Effector memory CD8-positive, alpha-beta T cell (primary cell): Measurements from ENCODE around the gene ACTL7B.
"Not testable (repeated sequence)": the region's sequence is repeated elsewhere in the genome, so short reads cannot be mapped to it uniquely, and the experiment has no call there.

ENCODE experiments used
- ATAC-seq: fragments of 150-1000 bp; cut with Tn5 transposase; replicated peaks from 2 replicates; pipeline ENCODE4 v1.10.0; 2021; ENCODE audit warnings: mild to moderate bottlenecking, moderate library complexity
- DNase-seq, 3 experiments: peaks; one replicate each; pipeline ENCODE4 v3.0.0; 2021
- H3K27ac Mint-ChIP-seq, 2 donors: one replicate each; pipeline ENCODE4 v1.8.0; 2022; ENCODE audit warnings: mild to moderate bottlenecking in 2 of 2, mixed read lengths in 2 of 2, moderate library complexity in 2 of 2
- H3K27me3 Mint-ChIP-seq, 2 donors: one replicate each; pipeline ENCODE4 v1.8.0; 2022; ENCODE audit warnings: mixed read lengths in 2 of 2
- H3K36me3 Mint-ChIP-seq: one replicate; pipeline ENCODE4 v1.8.0; 2022; ENCODE audit warnings: mild to moderate bottlenecking, moderate library complexity, mixed read lengths; ENCODE audit not compliant: insufficient read depth
- H3K4me1 Mint-ChIP-seq, 2 donors: one replicate each; pipeline ENCODE4 v1.8.0; 2022; ENCODE audit warnings: low read depth in 2 of 2, mixed read lengths in 2 of 2
- H3K4me3 Mint-ChIP-seq, 2 donors: one replicate each; pipeline ENCODE4 v1.8.0; 2022; ENCODE audit warnings: mild to moderate bottlenecking in 2 of 2, mixed read lengths in 2 of 2, moderate library complexity in 2 of 2
- H3K9me3 Mint-ChIP-seq, 2 donors: one replicate each; pipeline ENCODE4 v1.8.0; 2022; ENCODE audit warnings: mixed read lengths in 2 of 2
- total RNA-seq, 9 experiments: gene quantifications; one replicate each; lab custom pipeline; 2026; lab: John Stamatoyannopoulos, UW

Gene ACTL7B, protein sequence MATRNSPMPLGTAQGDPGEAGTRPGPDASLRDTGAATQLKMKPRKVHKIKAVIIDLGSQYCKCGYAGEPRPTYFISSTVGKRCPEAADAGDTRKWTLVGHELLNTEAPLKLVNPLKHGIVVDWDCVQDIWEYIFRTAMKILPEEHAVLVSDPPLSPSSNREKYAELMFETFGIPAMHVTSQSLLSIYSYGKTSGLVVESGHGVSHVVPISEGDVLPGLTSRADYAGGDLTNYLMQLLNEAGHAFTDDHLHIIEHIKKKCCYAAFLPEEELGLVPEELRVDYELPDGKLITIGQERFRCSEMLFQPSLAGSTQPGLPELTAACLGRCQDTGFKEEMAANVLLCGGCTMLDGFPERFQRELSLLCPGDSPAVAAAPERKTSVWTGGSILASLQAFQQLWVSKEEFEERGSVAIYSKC
- total RNA-seq = 0 to 0.58 (median 0.06) reads per million in 9 experiments

DNA sequence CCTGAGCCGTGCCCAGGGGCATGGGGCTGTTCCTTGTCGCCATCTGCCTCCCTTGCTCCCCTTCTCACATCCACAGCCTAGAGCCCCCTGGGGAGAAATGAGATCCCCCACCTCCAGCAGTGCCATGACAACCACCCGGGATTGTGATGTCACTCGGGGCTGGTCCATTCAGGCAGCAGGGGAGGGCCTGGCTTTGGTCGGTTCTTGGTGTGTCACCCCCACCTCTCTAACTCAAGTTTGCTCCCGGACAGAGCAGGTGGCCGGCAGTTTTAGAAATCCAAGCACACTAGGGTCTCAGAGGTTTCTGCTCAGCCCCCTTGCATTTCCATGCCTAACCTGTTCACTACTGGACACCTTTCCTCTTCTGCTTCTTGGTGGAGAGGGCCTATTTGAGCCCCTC, at the start of gene ACTL7B:
ACTL7B (minus strand) TSS at position 99 of the 400 bp plus-strand sequence; CDS start at position 43, 56 bp downstream.
- no peak within 1 kb of the TSS for H3K27ac Mint-ChIP-seq
- no peaks in the 10 kb centered on the region for H3K9me3 Mint-ChIP-seq
- no peak within 1 kb of the TSS for H3K4me3 Mint-ChIP-seq
- ATAC-seq (no peak), DNase-seq (no peak)
- no peaks in the 10 kb centered on the region for H3K4me1 Mint-ChIP-seq
- no peaks in the 10 kb centered on the region for H3K36me3 Mint-ChIP-seq
- peaks cover 25 to 33% of the 10 kb centered on the region in 2 donors for H3K27me3 Mint-ChIP-seq

DNA sequence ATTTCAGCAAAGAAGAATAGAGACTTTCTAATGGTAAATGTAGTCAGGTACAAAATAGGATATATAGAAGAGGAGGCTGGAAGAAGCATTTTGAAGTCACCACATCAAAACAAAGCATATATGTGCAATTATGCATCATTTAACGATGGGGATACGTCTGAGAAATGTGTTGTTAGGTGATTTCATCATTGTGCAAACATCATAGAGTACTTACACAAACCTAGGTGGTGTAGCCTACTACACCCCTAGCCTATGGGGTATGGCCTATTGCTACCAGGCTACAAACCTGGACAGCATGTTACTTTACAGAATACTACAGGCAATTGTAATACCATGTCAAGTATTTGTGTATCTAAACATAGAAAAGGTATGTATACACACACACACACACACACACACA, 49.7 kb upstream of the ACTL7B start:
- Mint-ChIP-seq H3K4me1 (peaks cover 0 to 2% of the 10 kb centered on the region in 2 donors), H3K27ac (no peak overlapping the region), H3K9me3 (no peaks in the 10 kb centered on the region), H3K36me3 (peaks cover 68% of the 10 kb centered on the region), H3K27me3 (no peaks in the 10 kb centered on the region), H3K4me3 (no peak overlapping the region)
- no peak for DNase-seq
- no peak for ATAC-seq

DNA sequence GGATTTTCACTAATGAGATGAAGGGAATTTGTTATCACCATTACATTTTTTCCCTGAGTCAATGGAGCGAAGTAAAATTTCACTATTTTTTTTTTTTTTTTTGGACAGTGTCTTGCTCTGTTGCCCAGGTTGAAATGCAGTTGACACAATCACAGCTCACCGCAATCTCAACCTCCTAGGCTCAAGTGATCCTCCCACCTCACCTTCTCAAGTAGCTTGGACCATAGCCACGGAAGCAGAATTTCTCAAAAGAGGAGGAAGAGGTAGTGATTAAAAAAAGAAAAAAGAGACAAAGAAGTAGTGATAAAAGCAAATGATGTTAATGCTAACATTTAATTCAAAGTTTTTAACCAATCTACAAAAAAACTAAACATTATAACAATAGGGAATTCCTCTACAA, 48.4 kb upstream of the ACTL7B start:
- Mint-ChIP-seq H3K4me1 (no peaks in the 10 kb centered on the region), H3K27me3 (no peaks in the 10 kb centered on the region), H3K27ac (no peak overlapping the region), H3K4me3 (no peak overlapping the region), H3K9me3 (no peaks in the 10 kb centered on the region), H3K36me3 (peaks cover 73% of the 10 kb centered on the region)
- ATAC-seq (no peak), DNase-seq (no peak)

DNA sequence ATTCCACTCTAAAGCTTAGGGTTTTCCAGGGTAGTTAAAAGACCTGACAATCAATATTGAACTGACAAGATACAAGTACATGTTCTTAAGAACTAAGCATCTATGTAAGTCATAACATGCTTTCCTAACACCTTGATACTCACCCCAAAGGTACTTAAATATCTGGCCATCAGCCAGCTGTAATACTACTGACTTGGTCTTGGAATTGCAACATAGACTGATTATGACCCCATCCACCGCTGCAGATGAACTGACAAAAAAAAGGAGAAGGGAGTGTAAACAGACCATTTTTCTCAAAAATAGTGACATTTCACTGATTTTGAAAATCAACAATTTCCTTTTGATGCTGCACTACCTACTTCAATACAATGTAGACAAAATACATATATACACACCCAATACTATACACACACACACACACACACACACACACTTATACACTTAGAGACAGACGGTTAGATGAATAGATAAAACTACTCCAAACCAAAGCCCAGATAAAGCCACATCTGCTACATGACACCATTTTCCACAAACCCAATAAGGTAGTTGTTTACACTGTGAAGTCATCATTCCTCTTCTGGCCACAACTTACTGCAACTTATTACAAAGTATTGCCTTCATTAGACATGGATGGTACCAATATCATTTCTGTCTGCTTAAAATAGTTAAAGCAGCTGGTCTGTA, 47.8 kb upstream of the ACTL7B start:
- no peaks in the 10 kb centered on the region for H3K9me3 Mint-ChIP-seq
- no peaks in the 10 kb centered on the region for H3K27me3 Mint-ChIP-seq
- H3K4me1 Mint-ChIP-seq = no peaks in the 10 kb centered on the region
- H3K36me3 Mint-ChIP-seq = peaks cover 73% of the 10 kb centered on the region
- DNase-seq (no peak), ATAC-seq (no peak)
- no peak overlapping the region for H3K4me3 Mint-ChIP-seq
- H3K27ac Mint-ChIP-seq = no peak overlapping the region

DNA sequence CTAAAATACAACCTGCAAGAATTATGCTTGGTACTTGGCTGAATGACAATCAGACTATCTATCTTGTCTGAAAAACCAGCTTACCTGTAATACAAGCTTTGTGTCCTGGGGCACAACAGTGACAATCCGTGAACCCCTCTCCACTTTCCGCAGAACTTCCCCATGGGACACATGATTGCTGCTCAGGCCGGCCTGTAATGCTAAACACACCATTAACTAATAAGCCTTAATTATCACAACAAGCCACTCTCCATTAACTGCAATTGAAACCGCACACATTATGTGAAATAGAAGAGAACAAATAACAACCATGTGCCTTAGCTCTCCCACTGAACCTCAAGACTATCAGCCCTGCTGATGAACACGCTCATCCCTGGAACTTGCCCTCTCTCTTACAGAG, 44.4 kb upstream of the ACTL7B start:
- no peak for DNase-seq
- H3K27me3 Mint-ChIP-seq = no peaks in the 10 kb centered on the region
- H3K4me1 Mint-ChIP-seq = no peaks in the 10 kb centered on the region
- peaks cover 76% of the 10 kb centered on the region for H3K36me3 Mint-ChIP-seq
- peak overlapping the region; percentile 11 to 55 for H3K27ac Mint-ChIP-seq
- no peaks in the 10 kb centered on the region for H3K9me3 Mint-ChIP-seq
- no peak for ATAC-seq
- H3K4me3 Mint-ChIP-seq = no peak overlapping the region

DNA sequence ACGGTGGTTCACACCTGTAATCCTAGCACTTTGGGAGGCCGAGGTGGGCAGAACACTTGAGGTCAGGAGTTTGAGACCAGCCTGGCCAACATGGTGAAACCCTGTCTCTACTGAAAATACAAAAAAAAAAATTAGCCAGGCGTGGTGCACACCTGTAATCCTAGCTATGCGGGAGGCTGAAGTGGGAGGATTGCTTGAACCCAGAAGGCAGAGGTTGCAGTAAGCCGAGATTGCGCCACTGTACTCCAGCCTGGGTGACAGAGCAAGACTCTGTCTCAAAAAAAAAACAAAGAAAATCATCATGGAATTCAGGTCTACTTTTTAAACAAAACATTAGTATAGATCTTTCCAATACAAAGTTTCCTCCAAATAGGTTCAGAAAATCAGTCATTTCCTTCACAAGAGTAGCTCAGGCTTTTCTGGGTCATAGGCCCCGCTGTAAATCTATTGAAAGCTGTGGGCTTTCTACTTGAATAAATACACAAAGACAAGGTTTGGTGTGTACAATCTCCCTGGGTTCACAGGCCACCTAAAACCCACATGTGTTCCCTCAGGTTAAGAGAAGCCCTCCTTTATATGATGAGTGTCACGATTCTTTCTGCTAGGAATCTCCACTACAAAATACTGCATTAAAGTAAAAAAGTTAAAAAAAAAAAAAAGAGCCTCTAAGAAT, 43.4 kb upstream of the ACTL7B start:
- DNase-seq, H3K27me3 Mint-ChIP-seq, H3K4me1 Mint-ChIP-seq, H3K4me3 Mint-ChIP-seq, ATAC-seq, H3K9me3 Mint-ChIP-seq: not testable (repeated sequence)
- Mint-ChIP-seq H3K27ac (peak overlapping the region in 1 of 2 donors; percentile 41), H3K36me3 (peaks cover 78% of the 10 kb centered on the region)

DNA sequence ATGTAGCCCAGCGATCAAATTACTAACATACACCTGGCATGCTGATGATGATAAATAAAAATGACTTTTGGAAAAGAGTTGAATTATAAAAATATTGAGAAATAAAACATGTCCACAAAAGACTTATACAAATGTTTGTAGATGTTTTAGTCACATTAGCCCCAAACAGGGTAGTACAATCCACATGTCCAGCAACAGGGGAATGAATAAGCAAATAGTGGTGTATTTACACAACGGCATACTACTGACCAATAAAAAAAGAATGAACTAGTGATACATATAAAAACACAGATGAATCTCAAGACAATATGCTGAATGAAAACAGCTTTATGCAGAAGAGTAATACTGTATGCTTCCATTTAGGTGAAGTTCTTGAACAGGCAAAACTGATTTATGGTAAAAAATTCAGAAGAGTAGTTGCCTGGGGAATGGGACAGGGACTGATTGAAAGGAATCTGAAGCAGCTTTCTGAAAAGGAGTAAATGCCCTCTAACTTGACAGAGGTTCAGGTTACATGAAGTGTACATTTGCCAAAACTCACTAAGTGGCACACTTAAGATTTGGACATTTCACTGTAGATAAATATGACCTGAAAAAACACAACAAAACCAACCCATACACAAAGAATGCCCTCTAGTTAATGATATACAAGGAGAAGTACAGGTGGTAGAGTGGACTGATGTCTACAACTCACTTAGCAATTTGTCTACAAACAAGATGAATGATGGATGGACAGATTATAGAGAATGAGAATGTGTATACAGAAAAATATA, 41.7 kb upstream of the ACTL7B start:
- ATAC-seq (no peak), DNase-seq (no peak)
- Mint-ChIP-seq H3K27me3 (no peaks in the 10 kb centered on the region), H3K27ac (no peak overlapping the region), H3K9me3 (no peaks in the 10 kb centered on the region), H3K4me3 (no peak overlapping the region), H3K36me3 (peaks cover 78% of the 10 kb centered on the region), H3K4me1 (no peaks in the 10 kb centered on the region)

DNA sequence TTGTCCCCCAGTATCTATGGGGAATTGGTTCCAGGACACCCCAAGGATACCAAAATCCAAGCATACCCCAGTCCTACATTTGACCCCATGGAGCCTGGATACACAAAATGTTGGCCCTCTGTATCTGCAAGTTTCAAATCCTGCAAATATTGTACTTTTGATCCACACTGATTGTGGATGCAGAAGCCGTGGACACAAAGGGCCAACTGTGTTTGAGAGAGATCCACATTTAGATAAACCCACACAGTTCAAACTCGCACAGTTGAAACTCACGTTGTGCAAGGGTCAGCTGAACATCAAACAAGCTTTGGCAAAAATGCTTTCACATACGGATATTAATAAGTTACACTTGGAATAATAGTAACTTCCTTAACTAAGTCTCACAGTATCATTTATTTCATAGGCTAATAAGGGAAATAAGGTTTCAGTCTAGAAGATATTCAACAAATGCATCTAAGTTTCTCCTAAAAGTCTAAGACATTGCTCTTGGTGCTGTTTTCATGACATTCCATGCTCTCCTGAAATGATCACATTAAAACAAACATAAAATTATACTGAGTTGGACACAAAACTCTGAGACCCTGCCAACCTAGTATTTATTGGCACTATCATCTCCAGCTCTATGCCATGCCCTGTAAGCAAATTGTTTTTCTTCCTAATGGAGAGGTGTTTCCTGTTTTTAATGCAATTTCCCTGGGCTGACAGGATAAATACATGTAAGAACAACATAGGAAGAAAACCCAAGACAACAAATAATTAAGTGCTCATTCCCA, 38.6 kb upstream of the ACTL7B start:
- Mint-ChIP-seq H3K27ac (no peak overlapping the region), H3K4me3 (no peak overlapping the region), H3K4me1 (no peaks in the 10 kb centered on the region), H3K27me3 (no peaks in the 10 kb centered on the region), H3K9me3 (no peaks in the 10 kb centered on the region), H3K36me3 (peaks cover 81% of the 10 kb centered on the region)
- no peak for ATAC-seq
- DNase-seq = no peak

DNA sequence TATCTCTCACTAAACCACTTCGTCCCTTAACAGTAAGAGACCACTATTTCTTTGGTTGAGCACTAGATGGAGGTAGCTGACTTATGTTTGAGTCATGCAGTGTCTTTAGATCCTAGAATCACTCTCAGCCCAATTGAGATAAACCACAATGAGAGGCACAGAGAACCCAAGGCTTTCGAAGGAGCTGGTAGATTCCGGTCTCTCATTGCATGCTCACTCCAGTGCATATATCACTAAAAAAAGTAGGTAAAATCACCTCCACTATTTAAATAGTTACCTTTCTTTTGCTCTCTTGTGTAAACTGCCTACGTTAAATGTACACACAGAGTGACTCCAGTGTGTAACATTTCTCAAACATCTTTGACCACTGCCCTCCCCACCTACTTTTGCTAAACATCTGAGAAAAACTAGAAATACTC, 33.9 kb upstream of the ACTL7B start:
- peaks cover 51% of the 10 kb centered on the region for H3K36me3 Mint-ChIP-seq
- peaks cover 3 to 7% of the 10 kb centered on the region in 2 donors for H3K4me1 Mint-ChIP-seq
- H3K27me3 Mint-ChIP-seq = no peaks in the 10 kb centered on the region
- no peak overlapping the region for H3K4me3 Mint-ChIP-seq
- ATAC-seq (no peak), DNase-seq (no peak)
- H3K27ac Mint-ChIP-seq = no peak overlapping the region
- no peaks in the 10 kb centered on the region for H3K9me3 Mint-ChIP-seq

DNA sequence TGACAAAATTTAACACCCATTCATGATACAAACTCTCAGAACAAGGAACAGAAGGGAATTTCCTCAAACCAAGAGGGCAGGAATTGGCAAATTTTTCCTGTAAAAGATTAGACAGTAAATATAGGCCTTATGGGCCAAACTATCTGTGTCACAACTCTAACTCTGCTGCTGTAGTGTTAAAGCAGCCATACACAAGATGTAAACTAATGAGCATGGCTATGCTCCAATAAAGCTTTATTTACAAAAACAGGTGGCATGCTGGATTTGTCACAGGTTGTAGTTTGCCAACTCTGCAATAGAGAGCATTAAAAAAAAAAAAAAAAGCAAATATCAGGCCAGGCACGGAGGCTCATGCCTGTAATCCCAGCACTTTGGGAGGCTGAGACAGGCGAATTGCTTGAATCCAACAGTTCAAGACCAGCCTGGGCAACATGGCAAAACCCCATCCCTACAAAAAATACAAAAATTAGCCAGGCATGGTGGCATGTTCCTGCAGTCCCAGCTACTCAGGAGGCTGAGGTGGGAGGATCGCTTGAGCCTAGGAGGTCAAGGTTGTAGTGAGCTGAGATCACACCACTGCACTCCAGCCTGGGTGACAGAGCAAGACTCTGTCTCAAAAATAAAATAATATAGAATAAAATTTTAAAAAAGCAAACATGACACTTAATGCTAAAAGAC, 30.9 kb upstream of the ACTL7B start:
- not testable (repeated sequence) for H3K27ac Mint-ChIP-seq, H3K27me3 Mint-ChIP-seq, DNase-seq, ATAC-seq, H3K4me1 Mint-ChIP-seq, H3K9me3 Mint-ChIP-seq, H3K4me3 Mint-ChIP-seq
- peaks cover 56% of the 10 kb centered on the region for H3K36me3 Mint-ChIP-seq

DNA sequence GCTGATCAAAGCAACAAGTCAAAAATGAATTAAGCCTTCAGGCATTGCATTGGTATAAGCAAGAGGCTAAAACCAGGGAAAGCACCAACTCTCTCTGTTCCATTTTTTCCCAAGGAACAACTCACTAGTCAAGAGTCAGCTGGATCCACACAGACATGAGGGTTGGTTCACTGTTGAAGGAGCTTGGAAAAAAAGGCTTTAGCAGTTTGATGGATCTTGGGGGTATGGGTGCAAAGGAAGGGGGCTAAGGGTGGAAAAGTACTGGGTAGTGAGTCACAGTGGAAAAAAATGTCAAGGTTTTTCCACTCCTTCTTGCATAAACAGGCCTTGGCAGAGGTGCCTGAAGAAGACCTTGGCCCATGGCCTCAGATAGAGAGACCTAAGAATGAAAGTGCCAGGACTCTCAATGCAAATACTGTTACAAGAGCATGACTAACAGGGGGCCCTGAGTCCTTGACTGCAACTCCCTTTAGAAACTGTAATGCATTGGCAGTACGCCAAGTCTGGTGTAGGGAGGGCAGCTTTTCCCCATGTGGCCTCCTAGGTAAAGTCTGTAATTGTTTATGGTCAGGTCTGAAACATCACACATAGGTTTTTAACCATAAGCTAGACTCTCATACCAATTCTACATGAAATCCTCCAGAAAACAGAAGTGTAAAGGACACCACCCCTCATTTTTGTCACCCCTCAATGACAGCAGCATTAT, 30.0 kb upstream of the ACTL7B start:
- H3K9me3 Mint-ChIP-seq = no peaks in the 10 kb centered on the region
- H3K36me3 Mint-ChIP-seq = peaks cover 58% of the 10 kb centered on the region
- DNase-seq = no peak
- no peak overlapping the region for H3K4me3 Mint-ChIP-seq
- no peak for ATAC-seq
- H3K4me1 Mint-ChIP-seq = peaks cover 3 to 7% of the 10 kb centered on the region in 2 donors
- no peaks in the 10 kb centered on the region for H3K27me3 Mint-ChIP-seq
- no peak overlapping the region for H3K27ac Mint-ChIP-seq

DNA sequence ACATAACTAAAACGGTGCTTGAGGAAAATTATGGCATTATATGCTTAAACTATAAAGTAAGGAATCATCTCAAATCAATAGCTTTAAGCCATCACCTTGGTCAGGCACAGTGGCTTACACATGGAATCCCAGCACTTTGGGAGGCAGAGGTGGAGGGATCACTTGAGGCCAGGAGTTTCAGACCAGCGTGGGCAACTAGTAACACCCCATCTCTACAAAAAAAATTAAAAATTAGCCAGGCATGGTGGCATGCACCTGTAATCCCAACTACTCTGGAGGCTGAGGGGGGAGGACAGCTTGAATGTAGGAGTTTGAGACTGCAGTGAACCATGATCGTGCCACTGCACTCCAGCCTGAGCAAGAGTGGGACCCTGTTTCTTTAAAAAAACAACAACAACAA, 28.9 kb upstream of the ACTL7B start:
- no peaks in the 10 kb centered on the region for H3K9me3 Mint-ChIP-seq
- no peak for ATAC-seq
- peaks cover 3 to 7% of the 10 kb centered on the region in 2 donors for H3K4me1 Mint-ChIP-seq
- no peak overlapping the region for H3K4me3 Mint-ChIP-seq
- no peak for DNase-seq
- H3K27me3 Mint-ChIP-seq = no peaks in the 10 kb centered on the region
- H3K36me3 Mint-ChIP-seq = peaks cover 58% of the 10 kb centered on the region
- no peak overlapping the region for H3K27ac Mint-ChIP-seq
